HG03354 (cell line): Measurements from ENCODE around the gene KRT73.
"Not testable (repeated sequence)": the region's sequence is repeated elsewhere in the genome, so short reads cannot be mapped to it uniquely, and the experiment has no call there.

Source experiments
- ATAC-seq: cut with Tn5 transposase; IDR thresholded peaks from one replicate; pipeline ENCODE4 v1.9.1; 2021; ENCODE audit warnings: mild to moderate bottlenecking; ENCODE audit not compliant: unreplicated experiment, poor library complexity, severe bottlenecking

KRT73 gene

DNA sequence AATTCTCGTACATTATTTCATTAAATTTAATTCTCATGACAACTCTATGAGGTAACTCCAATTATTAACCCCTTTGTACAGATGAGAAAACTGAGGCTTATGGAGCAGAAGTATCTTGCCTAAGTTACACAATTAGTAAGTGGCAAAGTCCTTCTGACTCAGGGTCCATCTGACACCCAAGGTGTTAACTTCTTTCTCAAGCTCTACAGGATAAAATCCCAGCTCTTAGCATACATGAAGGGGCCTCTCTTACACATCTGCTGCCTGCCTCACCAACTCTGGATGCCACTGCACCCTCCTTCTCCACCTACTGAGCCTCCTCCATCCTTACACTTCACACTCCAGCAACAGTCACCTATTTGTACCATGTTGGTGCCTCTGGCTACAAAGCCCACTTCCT, 12.8 kb downstream of the KRT73 start:
- ATAC-seq, result no peak

DNA sequence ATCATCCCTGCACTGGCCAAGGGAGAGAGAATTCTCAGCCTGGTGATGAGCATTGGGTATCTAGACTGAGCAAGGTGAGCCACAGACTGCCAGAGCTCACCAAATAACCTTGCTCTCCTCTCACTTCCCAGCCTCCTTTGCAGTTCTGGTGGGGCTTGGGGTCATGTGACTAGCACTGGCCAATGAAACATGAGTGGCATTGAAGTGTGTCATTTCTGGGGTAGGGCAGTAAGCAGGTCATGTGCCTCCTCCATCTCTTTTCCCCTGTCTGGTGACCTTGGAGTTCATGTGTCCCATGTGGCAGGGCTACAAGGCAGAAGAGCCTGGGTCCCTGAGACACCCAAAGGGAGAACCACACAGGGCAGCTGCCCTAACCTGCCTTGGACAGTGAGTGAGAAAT, 13.5 kb downstream of the KRT73 start:
- ATAC-seq, result no peak

GRCh38 chr12:52603314-52603713, 15.0 kb downstream of the KRT73 start:
- no peak for ATAC-seq

- no peak for ATAC-seq
These were observed 15.8 kb downstream of the KRT73 start for GRCh38 chr12:52602552-52602951.

- no peak for ATAC-seq
These were observed 16.7 kb downstream of the KRT73 start for GRCh38 chr12:52601671-52602070.

DNA sequence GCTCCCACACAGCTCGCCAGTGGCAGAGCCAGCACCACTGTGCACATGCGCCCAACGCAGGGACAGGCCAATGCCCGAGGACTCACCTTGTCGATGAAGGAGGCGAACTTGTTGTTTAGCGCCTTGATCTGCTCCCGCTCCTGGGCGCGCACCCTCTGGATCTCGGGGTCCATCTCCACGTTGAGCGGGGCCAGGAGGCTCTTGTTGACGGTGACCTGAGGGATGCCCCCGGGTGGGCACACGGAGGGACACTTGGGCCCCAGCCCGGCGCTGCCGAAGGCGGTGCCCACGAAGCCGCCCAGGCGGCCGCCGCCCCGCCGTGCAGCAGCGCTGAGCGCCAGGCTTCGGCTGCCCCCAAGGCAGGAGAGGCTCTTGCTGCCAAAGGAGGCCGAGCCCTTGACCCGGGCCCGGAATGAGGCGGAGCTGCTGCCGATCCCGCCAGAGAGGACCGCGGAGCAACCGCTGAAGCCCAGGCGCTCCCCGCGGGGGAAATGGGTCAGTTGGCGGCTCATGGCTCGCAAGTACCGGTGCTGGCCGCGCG, 17.3 kb downstream of the KRT73 start, which contains the start of gene KRT72:
KRT72 (minus strand) TSS at position 523 of the 541 bp plus-strand sequence; CDS start at position 512, 11 bp downstream.
- no peak for ATAC-seq

DNA sequence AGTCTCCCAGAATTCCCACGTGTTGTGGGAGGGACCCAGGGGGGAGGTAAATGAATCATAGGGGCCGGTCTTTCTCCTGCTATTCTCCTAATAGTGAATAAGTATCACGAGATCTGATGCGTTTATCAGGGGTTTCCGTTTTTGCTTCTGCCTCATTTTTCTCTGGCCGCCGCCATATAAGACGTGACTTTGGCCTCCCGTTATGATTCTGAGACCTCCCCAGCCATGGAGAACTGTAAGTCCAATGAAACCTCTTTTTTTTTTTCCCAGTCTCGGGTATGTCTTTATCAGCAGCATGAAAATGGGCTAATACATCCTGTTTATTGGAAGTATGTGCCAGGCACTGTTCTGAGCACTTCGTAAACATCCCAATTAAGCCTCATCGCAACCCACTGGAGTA, 17.9 kb downstream of the KRT73 start:
- no peak for ATAC-seq

DNA sequence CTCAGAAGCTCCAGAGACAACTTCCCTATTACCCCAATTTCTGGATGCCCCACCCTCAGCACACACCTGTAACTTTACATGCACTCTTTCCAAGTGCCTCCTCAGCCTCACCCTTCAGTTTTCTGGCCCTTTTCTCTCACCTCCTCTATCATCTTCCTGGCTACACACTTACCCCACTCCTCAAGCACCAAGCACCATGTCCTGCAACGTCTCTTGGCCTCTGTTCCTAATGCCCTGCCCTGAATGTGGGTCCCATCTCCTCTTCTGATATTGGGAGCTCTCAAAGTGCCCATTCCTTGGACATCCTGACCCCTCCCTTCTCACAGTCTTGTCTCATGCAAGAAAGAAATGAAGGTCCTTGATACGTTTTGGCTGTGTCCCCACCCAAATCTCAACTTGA, 18.3 kb downstream of the KRT73 start:
- ATAC-seq, result no peak

DNA sequence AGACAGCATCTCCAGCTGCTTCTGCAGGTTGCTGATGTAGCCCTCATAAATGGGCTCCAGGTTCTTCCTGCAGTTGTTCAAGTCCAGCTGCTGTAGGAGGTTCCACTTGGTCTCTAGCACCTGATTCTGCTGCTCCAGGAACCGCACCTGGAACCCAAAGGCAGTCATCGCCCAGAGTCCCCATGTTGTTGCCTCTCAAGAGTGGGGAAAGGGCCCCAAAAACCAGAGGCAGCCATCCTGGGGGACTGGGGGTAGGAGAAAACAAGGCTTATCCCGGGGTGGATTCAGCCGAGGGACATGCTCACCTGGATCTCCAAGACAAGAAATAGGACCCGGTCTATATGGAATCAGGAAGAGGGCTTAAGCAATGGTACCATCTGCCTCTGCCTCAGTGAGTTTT, 19.4 kb downstream of the KRT73 start:
- no peak for ATAC-seq

DNA sequence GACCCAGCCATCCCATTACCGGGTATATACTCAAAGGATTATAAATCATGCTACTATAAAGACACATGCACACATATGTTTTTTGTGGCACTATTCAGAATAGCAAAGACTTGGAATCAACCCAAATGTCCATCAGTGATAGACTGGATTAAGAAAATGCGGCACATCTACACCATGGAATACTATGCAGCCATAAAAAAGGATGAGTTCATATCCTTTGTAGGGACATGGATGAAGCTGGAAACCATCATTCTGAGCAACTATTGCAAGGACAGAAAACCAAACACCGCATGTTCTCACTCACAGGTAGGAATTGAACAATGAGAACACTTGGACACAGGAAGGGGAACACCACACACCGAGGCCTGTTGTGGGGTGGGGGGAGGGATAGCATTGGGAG, 24.1 kb downstream of the KRT73 start:
- not testable (repeated sequence) for ATAC-seq

- no peak for ATAC-seq
These were observed 26.8 kb downstream of the KRT73 start for GRCh38 chr12:52591521-52591920.

- ATAC-seq, result no peak
These were observed 28.3 kb downstream of the KRT73 start for GRCh38 chr12:52590021-52590420.

GRCh38 chr12:52587563-52587962, 30.8 kb downstream of the KRT73 start:
- no peak for ATAC-seq

- ATAC-seq, result no peak
These were observed 32.4 kb downstream of the KRT73 start for GRCh38 chr12:52585946-52586345.

DNA sequence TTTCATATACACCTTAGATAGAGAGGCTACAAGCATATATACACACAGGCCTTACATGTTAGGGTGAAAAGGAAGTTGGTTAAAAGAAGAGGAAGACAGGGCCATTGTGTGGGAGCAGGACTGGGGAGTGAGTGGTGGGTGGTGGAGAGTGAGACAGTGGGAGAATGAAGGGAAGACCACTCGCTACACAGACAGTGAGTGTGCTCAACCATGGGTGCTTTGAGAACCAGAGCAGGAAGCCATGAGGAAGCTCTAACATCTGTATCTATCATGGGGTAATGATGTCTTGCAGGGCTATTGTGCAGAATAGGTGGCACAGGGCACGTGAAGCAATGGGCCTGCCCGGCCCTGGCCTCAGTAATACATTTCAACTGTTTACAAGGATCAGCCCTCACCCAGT, 33.3 kb downstream of the KRT73 start:
- ATAC-seq, result no peak

GRCh38 chr12:52584156-52584682, 34.1 kb downstream of the KRT73 start:
- no peak for ATAC-seq

DNA sequence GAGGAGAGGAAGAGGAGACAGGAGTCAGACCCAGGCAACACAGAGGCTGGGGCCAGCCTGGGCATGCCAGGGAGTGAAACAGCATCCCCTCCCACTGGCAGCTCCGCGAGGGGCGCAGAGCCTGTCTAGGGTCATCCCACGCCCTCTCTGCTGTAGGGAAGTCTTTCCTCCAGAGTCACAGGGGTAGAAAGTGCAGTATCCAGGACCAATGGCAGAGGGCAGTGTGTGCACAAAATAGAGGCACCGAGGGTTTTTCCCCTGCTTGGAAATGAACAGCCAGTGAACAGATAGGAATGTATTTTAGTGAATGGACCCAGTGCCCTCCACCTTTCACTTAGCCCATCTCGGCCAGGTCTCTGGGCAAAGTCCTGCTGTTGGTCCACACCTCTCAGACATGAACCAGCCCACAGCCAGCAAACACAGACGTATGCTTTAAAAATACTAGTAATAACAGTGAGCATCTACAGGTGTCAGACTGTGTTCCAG, 35.3 kb downstream of the KRT73 start:
- no peak for ATAC-seq

- no peak for ATAC-seq
These were observed 35.9 kb downstream of the KRT73 start for GRCh38 chr12:52582486-52582885.

GRCh38 chr12:52581481-52581880, 36.9 kb downstream of the KRT73 start:
- ATAC-seq, result no peak

GRCh38 chr12:52581066-52581465, 37.3 kb downstream of the KRT73 start:
- no peak for ATAC-seq

DNA sequence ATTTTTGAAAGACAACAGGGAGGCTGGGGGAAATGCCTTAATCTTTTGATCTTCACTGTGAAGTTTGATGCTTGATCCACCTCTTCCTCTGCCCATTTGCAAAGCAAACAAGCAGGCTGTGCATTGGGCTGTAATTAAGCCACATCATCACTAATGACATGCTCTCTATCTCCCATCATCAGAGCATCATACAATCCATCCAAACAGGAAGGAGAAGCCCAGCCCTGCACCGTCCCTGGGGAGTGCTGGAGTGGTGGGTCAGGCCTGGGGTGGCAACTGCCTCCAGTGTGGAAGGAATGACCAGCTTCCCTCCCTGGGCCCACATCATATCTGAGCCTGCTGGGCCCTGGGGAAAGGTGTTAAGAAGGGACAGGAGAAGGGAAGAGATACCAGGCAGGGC, 37.9 kb downstream of the KRT73 start:
- ATAC-seq, result no peak
